Astrocyte (in vitro differentiated cells and primary cell): Measurements from ENCODE around the gene HDAC1. TPM values are rescaled to one million over a fixed set of nuclear protein-coding genes. Genes with fewer than 3 reads are reported as not detected.

Experiments used
- DNase-seq: peaks from one replicate; pipeline ENCODE4 v3.0.0-alpha.2; 2010; ENCODE audit warnings: low read depth
- FAIRE-seq: peaks from 2 replicates; lab custom pipeline; 2011; peaks lifted over from hg19 to GRCh38; lab: Jason Lieb, UNC
- H2AFZ ChIP-seq: 2 replicates; pipeline ENCODE4 v1.6.0; 2012; ENCODE audit warnings: low read depth, low read length, inconsistent platforms
- H3K27ac ChIP-seq: 2 replicates; pipeline ENCODE4 v1.5.1; 2011; ENCODE audit warnings: low read depth, low read length, inconsistent platforms
- H3K27me3 ChIP-seq: 2 replicates; pipeline ENCODE4 v1.6.0; 2011; ENCODE audit warnings: low read length, inconsistent platforms; ENCODE audit not compliant: insufficient read depth
- H3K36me3 ChIP-seq: 2 replicates; pipeline ENCODE4 v1.5.1; 2011; ENCODE audit warnings: low read length, inconsistent platforms; ENCODE audit not compliant: insufficient read depth
- H3K4me1 ChIP-seq: 2 replicates; pipeline ENCODE4 v1.5.1; 2011; ENCODE audit warnings: low read length, inconsistent platforms; ENCODE audit not compliant: insufficient read depth
- H3K4me2 ChIP-seq: 2 replicates; pipeline ENCODE4 v1.6.0; 2012; ENCODE audit warnings: low read length, inconsistent platforms
- H3K4me3 ChIP-seq: 2 replicates; pipeline ENCODE4 v1.5.1; 2011; ENCODE audit warnings: low read depth, mild to moderate bottlenecking, low read length, inconsistent platforms; ENCODE audit not compliant: insufficient read depth
- H3K79me2 ChIP-seq: 2 replicates; pipeline ENCODE4 v1.6.0; 2012; ENCODE audit warnings: mild to moderate bottlenecking, low read length, inconsistent platforms; ENCODE audit not compliant: insufficient read depth
- H3K9ac ChIP-seq: 2 replicates; pipeline ENCODE4 v1.6.0; 2012; ENCODE audit warnings: mild to moderate bottlenecking, low read length, inconsistent platforms
- H3K9me3 ChIP-seq: 2 replicates; pipeline ENCODE4 v1.5.1; 2012; ENCODE audit warnings: low read depth, mild to moderate bottlenecking, low read length, inconsistent platforms; ENCODE audit not compliant: insufficient read depth
- H4K20me1 ChIP-seq: 2 replicates; pipeline ENCODE4 v1.6.0; 2012; ENCODE audit warnings: low read length, inconsistent platforms; ENCODE audit not compliant: insufficient read depth
- H3K27ac Mint-ChIP-seq: one replicate; pipeline ENCODE4 v1.8.0; 2021; ENCODE audit warnings: mild to moderate bottlenecking, mixed read lengths; ENCODE audit not compliant: unreplicated experiment
- H3K27me3 Mint-ChIP-seq: one replicate; pipeline ENCODE4 v1.8.0; 2021; ENCODE audit warnings: low read depth, mixed read lengths; ENCODE audit not compliant: unreplicated experiment
- H3K36me3 Mint-ChIP-seq: one replicate; pipeline ENCODE4 v1.8.0; 2021; ENCODE audit warnings: low read depth, mixed read lengths; ENCODE audit not compliant: unreplicated experiment
- H3K4me1 Mint-ChIP-seq: one replicate; pipeline ENCODE4 v1.8.0; 2021; ENCODE audit warnings: low read depth, mixed read lengths; ENCODE audit not compliant: unreplicated experiment
- H3K4me3 Mint-ChIP-seq: one replicate; pipeline ENCODE4 v1.8.0; 2021; ENCODE audit warnings: mild to moderate bottlenecking, moderate library complexity, mixed read lengths; ENCODE audit not compliant: unreplicated experiment
- H3K9me3 Mint-ChIP-seq: one replicate; pipeline ENCODE4 v1.8.0; 2021; ENCODE audit warnings: mild to moderate bottlenecking, mixed read lengths; ENCODE audit not compliant: unreplicated experiment
- EZH2 ChIP-seq: IDR thresholded peaks from 2 replicates; pipeline ENCODE4 v1.6.1; 2012; ENCODE audit warnings: mild to moderate bottlenecking, low read length, inconsistent platforms; ENCODE audit not compliant: insufficient read depth
- total RNA-seq: library from RNA; stranded (reverse); gene quantifications from 2 replicates; pipeline ENCODE4 v1.2.1, GENCODE V29; 2021
- TF ChIP-seq, protein P1 (sequence below): IDR thresholded peaks from 2 replicates; pipeline ENCODE4 v1.5.1; 2011; ENCODE audit warnings: low read depth, mild to moderate bottlenecking, inconsistent platforms, low read length, moderate library complexity; ENCODE audit not compliant: insufficient read depth

HDAC1 gene
- total RNA-seq, 1 donor from 2014 or later, result 99.6 TPM

DNA sequence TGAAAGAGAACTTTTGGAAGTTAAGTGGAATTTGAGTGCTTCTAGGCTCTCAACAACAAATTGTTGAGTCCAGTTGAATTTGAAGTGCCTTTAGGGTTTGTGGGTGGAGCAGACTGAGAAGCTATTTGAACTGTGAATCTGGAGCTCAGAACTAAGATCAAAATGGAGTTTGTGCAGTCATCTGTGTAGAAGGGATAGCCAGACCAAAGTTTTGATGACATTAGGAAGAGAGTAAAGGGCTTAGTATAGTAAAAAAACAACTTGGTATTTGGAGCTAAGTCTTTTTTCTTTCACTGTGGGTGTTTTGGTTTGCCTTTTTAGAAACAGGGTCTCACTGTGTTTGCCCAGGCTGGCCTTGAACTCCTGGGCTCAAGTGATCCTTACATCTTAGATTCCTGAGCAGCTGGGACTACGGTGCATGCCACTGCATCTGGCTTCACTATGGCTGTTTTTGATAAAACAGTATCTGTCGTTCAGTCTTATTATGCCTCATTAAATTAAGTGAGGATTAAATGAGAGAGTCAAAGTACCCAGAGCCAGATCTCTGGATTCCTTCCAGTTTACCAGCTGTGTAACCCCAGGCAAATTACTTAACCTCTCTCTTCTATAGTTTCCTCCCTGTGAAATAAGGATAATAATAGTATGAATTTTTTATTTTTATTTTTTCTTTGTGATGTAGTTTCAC lies 20.0 kb downstream of the HDAC1 start:
- H3K4me3 ChIP-seq, result no peak overlapping the region

DNA sequence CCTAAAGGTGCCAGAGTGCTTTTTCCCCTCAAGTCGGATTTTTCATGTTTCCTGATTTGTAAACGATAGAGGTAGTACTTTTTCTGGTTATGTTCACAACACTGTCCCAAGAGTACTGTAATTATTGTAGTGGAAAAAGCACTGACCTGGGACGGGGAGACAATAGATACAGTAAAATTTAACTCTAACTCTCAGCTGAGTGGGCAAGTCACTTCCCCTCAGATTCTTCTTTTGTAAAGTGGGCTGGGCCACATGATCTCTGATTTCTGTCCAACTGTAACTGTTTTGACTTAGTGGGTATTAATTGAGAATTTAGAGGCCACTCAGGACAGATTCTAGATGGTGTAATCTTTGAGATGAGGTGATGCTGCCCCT lies 25.0 kb downstream of the HDAC1 start:
- Histone ChIP-seq H3K9me3 (no peaks in the 10 kb centered on the region), H3K79me2 (peaks cover 26% of the 10 kb centered on the region), H4K20me1 (peaks cover 17% of the 10 kb centered on the region), H3K4me1 (no peaks in the 10 kb centered on the region), H3K4me2 (no peak overlapping the region), H3K27me3 (no peaks in the 10 kb centered on the region), H3K27ac (no peak overlapping the region), H2AFZ (no peak overlapping the region), H3K36me3 (peaks cover 20% of the 10 kb centered on the region), H3K9ac (no peak overlapping the region), H3K4me3 (no peak overlapping the region)
- TF ChIP-seq, protein P1, sequence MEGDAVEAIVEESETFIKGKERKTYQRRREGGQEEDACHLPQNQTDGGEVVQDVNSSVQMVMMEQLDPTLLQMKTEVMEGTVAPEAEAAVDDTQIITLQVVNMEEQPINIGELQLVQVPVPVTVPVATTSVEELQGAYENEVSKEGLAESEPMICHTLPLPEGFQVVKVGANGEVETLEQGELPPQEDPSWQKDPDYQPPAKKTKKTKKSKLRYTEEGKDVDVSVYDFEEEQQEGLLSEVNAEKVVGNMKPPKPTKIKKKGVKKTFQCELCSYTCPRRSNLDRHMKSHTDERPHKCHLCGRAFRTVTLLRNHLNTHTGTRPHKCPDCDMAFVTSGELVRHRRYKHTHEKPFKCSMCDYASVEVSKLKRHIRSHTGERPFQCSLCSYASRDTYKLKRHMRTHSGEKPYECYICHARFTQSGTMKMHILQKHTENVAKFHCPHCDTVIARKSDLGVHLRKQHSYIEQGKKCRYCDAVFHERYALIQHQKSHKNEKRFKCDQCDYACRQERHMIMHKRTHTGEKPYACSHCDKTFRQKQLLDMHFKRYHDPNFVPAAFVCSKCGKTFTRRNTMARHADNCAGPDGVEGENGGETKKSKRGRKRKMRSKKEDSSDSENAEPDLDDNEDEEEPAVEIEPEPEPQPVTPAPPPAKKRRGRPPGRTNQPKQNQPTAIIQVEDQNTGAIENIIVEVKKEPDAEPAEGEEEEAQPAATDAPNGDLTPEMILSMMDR, result no peak
- no peak for TF ChIP-seq EZH2
- Mint-ChIP-seq H3K27ac (no peak overlapping the region), H3K4me1 (no peaks in the 10 kb centered on the region), H3K36me3 (peaks cover 10% of the 10 kb centered on the region), H3K4me3 (no peak overlapping the region), H3K27me3 (no peaks in the 10 kb centered on the region), H3K9me3 (no peaks in the 10 kb centered on the region)
- no peak for DNase-seq
- FAIRE-seq, result no peak

More for the DNA sequence above, 20.0 kb downstream of the HDAC1 start:
- FAIRE-seq (no peak), DNase-seq (no peak)
- Histone ChIP-seq H3K27ac (no peak overlapping the region), H3K9ac (no peak overlapping the region), H3K4me2 (no peak overlapping the region), H2AFZ (no peak overlapping the region), H3K79me2 (peaks cover 62% of the 10 kb centered on the region), H3K9me3 (no peaks in the 10 kb centered on the region), H3K4me1 (no peaks in the 10 kb centered on the region), H3K27me3 (no peaks in the 10 kb centered on the region), H4K20me1 (peaks cover 54% of the 10 kb centered on the region), H3K36me3 (peaks cover 3% of the 10 kb centered on the region)
- Mint-ChIP-seq H3K36me3 (peaks cover 19% of the 10 kb centered on the region), H3K27ac (no peak overlapping the region), H3K27me3 (no peaks in the 10 kb centered on the region), H3K9me3 (no peaks in the 10 kb centered on the region), H3K4me3 (no peak overlapping the region), H3K4me1 (no peaks in the 10 kb centered on the region)
- no peak for TF ChIP-seq EZH2
- TF ChIP-seq, protein P1, result no peak
